H1 (cell line): ENCODE measurements around the gene ARHGAP18.

Experiments used
- EP300 ChIP-seq, 2 experiments: IDR thresholded peaks; 1 replicate in 1 of 2; 2 replicates in 1 of 2; pipeline ENCODE4 v1.6.1; 2011 to 2012; ENCODE audit warnings: low read depth in 2 of 2, low read length in 2 of 2, mild to moderate bottlenecking in 2 of 2, borderline replicate concordance in 1 of 2, inconsistent platforms in 1 of 2, moderate library complexity in 1 of 2
- EZH2 ChIP-seq: fragments of 200-600 bp; sonication (generic); IDR thresholded peaks from 2 replicates; pipeline ENCODE4 v1.7.1; 2012; ENCODE audit warnings: low read depth, mild to moderate bottlenecking, moderate library complexity, low read length, inconsistent platforms; ENCODE audit not compliant: severe bottlenecking
- RAD21 ChIP-seq, 2 experiments: IDR thresholded peaks in 1 of 2; conservative IDR thresholded peaks in 1 of 2; 2 replicates each; pipeline ENCODE4 v1.6.1; 2011; ENCODE audit warnings: low read depth in 2 of 2, low read length in 2 of 2, improper control_type of control experiment in 1 of 2, inconsistent platforms in 1 of 2, mild to moderate bottlenecking in 1 of 2, moderate library complexity in 1 of 2
- TAF1 ChIP-seq: IDR thresholded peaks from 2 replicates; pipeline ENCODE4 v1.6.1; 2011; ENCODE audit warnings: mild to moderate bottlenecking, low read depth, low read length
- TF ChIP-seq, protein P1 (sequence below), 3 experiments: IDR thresholded peaks; 1 replicate in 2 of 3; 2 replicates in 1 of 3; pipeline versions ENCODE4 v1.5.1 to v1.6.1; 2011; ENCODE audit warnings: low read length in 3 of 3, mild to moderate bottlenecking in 3 of 3, inconsistent platforms in 2 of 3, low read depth in 1 of 3, moderate library complexity in 1 of 3; ENCODE audit not compliant: insufficient read depth in 1 of 3; ENCODE audit errors: control extremely low read depth in 1 of 3

DNA sequence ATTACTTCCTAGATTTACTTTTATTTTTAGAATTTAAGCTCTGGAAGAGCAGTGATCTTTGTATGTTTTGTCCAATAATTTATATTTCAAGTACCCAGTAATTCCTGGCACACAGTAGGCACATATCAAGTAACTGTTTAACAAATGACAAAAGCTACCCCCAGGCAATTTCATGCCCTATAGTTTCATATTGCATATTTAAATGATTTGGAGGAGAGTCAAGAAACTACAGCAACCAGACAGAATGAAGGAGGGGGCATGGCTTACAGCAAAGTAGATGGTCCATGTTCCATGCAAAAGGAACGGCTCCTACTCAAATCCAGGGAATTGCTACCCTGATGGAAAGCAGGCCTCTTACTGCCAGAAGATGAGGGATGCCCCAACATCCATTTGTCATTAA is 113.5 kb downstream of the ARHGAP18 start:
- TF ChIP-seq EP300 (IDR thresholded peaks at IDR 0.05; ENCODE audit: borderline replicate concordance in 1 of 2, low read depth in 2 of 2, low read length in 2 of 2) (no peak), EZH2 (no peak), RAD21 (IDR thresholded peaks at IDR 0.05 in 1 of 2, conservative IDR thresholded peaks at IDR 0.05 in 1 of 2; ENCODE audit: low read depth in 2 of 2, low read length in 2 of 2) (no peak), TAF1 (no peak)
- TF ChIP-seq, protein P1, sequence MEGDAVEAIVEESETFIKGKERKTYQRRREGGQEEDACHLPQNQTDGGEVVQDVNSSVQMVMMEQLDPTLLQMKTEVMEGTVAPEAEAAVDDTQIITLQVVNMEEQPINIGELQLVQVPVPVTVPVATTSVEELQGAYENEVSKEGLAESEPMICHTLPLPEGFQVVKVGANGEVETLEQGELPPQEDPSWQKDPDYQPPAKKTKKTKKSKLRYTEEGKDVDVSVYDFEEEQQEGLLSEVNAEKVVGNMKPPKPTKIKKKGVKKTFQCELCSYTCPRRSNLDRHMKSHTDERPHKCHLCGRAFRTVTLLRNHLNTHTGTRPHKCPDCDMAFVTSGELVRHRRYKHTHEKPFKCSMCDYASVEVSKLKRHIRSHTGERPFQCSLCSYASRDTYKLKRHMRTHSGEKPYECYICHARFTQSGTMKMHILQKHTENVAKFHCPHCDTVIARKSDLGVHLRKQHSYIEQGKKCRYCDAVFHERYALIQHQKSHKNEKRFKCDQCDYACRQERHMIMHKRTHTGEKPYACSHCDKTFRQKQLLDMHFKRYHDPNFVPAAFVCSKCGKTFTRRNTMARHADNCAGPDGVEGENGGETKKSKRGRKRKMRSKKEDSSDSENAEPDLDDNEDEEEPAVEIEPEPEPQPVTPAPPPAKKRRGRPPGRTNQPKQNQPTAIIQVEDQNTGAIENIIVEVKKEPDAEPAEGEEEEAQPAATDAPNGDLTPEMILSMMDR (IDR thresholded peaks at IDR 0.05; ENCODE audit: control extremely low read depth in 1 of 3, insufficient read depth in 1 of 3, low read depth in 1 of 3, low read length in 3 of 3) = no peak
